ENCODE results near the gene TYR. TPM values are rescaled to one million over a fixed set of nuclear protein-coding genes. Genes with fewer than 3 reads are reported as not detected.

Gene TYR
- total RNA-seq, 2 donors from 2014 or later: not detected

Other genes starting within 250 kb of the TYR start
- under 1 TPM in 1 of 2 donors, not detected in 1; 0.33 TPM for gene GRM5, start 111.9 kb upstream of the TYR start, total RNA-seq

Data from body of pancreas (tissue), 2 donors.